Measurements from ENCODE around the gene PTPN3. TPM values are rescaled to one million over a fixed set of nuclear protein-coding genes. Genes with fewer than 3 reads are reported as not detected.

Gene PTPN3
- total and polyA plus RNA-seq, 9 of the 15 experiments (the other 6 are each of a cell fraction or from before 2014, with no cell fraction given) = 0.02 TPM; not detected in 8

DNA sequence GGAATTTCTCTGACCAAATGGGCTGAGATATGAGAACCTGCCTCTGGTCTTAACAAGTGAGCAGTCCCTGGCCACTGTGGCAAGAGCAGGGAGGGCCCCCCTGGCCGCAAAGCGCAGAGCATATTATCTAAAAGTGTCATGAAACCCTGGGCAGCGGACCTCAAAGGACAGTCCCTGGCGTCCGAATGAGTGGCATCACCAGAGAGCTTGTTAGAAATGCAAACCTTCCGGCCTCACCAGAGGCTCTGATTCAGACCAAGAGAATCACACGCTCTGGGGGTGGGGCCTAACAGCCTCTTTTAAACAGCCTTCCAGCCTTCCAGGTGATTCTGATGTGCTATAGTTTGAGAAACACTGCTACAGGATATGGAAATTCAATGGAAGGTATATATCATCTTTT is 10.9 kb downstream of the PTPN3 start:
- FAIRE-seq = no peak
- WGBS (ENCODE audit: insufficient coverage, low coverage, missing lambda C conversion rate) = 2% methylated on average over 7 of the region's 7 CpGs

More for the DNA sequence above, 10.9 kb downstream of the PTPN3 start:
- H3K4me1 ChIP-seq (replicated peaks in 1 of 2; ENCODE audit: control insufficient read depth in 2 of 2, insufficient read depth in 2 of 2, low read length in 2 of 2) = no peaks in the 10 kb centered on the region
- no peak overlapping the region for H3K9ac ChIP-seq (ENCODE audit: insufficient read depth in 1 of 2, low read depth in 2 of 2, low read length in 2 of 2)
- H3K4me3 ChIP-seq = no peak overlapping the region
- ChIA-PET CTCF (ENCODE audit: low intra/inter-chr PET ratio) (no interaction called here), POLR2A (no interaction called here)
- TF ChIP-seq SREBF2 (CRISPR knock-in tag; IDR thresholded peaks at IDR 0.05) (no peak), LARP7 (IDR thresholded peaks at IDR 0.05) (no peak), XRCC4 (IDR thresholded peaks at IDR 0.05; ENCODE audit: extremely low read depth, insufficient read depth, insufficient read length) (no peak), NCOA4 (IDR thresholded peaks at IDR 0.05; ENCODE audit: partially characterized antibody) (no peak), PHB2 (IDR thresholded peaks at IDR 0.05; ENCODE audit: low read depth) (no peak), ZNF695 (CRISPR knock-in tag; IDR thresholded peaks at IDR 0.05) (no peak), ZNF41 (CRISPR knock-in tag; conservative IDR thresholded peaks at IDR 0.05) (no peak), POLR2AphosphoS2 (IDR thresholded peaks at IDR 0.05; ENCODE audit: low read length) (no peak), BRD4 (IDR thresholded peaks at IDR 0.05) (no peak), SMARCC2 (IDR thresholded peaks at IDR 0.05; ENCODE audit: low read depth) (no peak), SRSF3 (IDR thresholded peaks at IDR 0.05; ENCODE audit: insufficient read depth, low read length) (no peak)
- TF ChIP-seq, protein P1, sequence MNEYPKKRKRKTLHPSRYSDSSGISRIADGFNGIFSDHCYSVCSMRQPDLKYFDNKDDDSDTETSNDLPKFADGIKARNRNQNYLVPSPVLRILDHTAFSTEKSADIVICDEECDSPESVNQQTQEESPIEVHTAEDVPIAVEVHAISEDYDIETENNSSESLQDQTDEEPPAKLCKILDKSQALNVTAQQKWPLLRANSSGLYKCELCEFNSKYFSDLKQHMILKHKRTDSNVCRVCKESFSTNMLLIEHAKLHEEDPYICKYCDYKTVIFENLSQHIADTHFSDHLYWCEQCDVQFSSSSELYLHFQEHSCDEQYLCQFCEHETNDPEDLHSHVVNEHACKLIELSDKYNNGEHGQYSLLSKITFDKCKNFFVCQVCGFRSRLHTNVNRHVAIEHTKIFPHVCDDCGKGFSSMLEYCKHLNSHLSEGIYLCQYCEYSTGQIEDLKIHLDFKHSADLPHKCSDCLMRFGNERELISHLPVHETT (CRISPR knock-in tag; conservative IDR thresholded peaks at IDR 0.05 in 1 of 2, IDR thresholded peaks at IDR 0.05 in 1 of 2) = no peak
- TF ChIP-seq, protein P2, sequence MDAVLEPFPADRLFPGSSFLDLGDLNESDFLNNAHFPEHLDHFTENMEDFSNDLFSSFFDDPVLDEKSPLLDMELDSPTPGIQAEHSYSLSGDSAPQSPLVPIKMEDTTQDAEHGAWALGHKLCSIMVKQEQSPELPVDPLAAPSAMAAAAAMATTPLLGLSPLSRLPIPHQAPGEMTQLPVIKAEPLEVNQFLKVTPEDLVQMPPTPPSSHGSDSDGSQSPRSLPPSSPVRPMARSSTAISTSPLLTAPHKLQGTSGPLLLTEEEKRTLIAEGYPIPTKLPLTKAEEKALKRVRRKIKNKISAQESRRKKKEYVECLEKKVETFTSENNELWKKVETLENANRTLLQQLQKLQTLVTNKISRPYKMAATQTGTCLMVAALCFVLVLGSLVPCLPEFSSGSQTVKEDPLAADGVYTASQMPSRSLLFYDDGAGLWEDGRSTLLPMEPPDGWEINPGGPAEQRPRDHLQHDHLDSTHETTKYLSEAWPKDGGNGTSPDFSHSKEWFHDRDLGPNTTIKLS (IDR thresholded peaks at IDR 0.05; ENCODE audit: borderline replicate concordance, low read depth) = no peak
- TF ChIP-seq, protein P3, sequence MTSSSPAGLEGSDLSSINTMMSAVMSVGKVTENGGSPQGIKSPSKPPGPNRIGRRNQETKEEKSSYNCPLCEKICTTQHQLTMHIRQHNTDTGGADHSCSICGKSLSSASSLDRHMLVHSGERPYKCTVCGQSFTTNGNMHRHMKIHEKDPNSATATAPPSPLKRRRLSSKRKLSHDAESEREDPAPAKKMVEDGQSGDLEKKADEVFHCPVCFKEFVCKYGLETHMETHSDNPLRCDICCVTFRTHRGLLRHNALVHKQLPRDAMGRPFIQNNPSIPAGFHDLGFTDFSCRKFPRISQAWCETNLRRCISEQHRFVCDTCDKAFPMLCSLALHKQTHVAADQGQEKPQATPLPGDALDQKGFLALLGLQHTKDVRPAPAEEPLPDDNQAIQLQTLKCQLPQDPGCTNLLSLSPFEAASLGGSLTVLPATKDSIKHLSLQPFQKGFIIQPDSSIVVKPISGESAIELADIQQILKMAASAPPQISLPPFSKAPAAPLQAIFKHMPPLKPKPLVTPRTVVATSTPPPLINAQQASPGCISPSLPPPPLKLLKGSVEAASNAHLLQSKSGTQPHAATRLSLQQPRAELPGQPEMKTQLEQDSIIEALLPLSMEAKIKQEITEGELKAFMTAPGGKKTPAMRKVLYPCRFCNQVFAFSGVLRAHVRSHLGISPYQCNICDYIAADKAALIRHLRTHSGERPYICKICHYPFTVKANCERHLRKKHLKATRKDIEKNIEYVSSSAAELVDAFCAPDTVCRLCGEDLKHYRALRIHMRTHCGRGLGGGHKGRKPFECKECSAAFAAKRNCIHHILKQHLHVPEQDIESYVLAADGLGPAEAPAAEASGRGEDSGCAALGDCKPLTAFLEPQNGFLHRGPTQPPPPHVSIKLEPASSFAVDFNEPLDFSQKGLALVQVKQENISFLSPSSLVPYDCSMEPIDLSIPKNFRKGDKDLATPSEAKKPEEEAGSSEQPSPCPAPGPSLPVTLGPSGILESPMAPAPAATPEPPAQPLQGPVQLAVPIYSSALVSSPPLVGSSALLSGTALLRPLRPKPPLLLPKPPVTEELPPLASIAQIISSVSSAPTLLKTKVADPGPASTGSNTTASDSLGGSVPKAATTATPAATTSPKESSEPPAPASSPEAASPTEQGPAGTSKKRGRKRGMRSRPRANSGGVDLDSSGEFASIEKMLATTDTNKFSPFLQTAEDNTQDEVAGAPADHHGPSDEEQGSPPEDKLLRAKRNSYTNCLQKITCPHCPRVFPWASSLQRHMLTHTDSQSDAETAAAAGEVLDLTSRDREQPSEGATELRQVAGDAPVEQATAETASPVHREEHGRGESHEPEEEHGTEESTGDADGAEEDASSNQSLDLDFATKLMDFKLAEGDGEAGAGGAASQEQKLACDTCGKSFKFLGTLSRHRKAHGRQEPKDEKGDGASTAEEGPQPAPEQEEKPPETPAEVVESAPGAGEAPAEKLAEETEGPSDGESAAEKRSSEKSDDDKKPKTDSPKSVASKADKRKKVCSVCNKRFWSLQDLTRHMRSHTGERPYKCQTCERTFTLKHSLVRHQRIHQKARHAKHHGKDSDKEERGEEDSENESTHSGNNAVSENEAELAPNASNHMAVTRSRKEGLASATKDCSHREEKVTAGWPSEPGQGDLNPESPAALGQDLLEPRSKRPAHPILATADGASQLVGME (CRISPR knock-in tag; IDR thresholded peaks at IDR 0.05) = no peak
- BruUV-seq (replicated peaks) = no TSS peak
- DNase-seq (ENCODE audit: extremely low read depth in 1 of 4, low spot score in 3 of 4) (no peak), ATAC-seq (no peak)
- H4K20me1 ChIP-seq (replicated peaks; ENCODE audit: control insufficient read depth, insufficient read depth, low read length) = 0 out of 2 replicates have a peak, but pooled peaks cover 3% of the 10 kb centered on the region
- H3K27ac ChIP-seq (ENCODE audit: extremely low read depth, low read depth, low read length) = no peak overlapping the region
- H2AFZ ChIP-seq (ENCODE audit: low read depth, low read length) = no peak overlapping the region
- H3K4me2 ChIP-seq (ENCODE audit: insufficient read depth, low read length) = no peak overlapping the region
- H3K9me3 ChIP-seq (replicated peaks; ENCODE audit: control insufficient read depth, insufficient read depth, low read depth, low read length) = no peaks in the 10 kb centered on the region
- in situ Hi-C loops (cut with MboI) = no loop called here
- peaks cover 4 to 53% of the 10 kb centered on the region in 2 experiments; a peak in 4 of 5 replicates for H3K27me3 ChIP-seq (ENCODE audit: control insufficient read depth in 2 of 2, insufficient read depth in 2 of 2, low read length in 2 of 2)
- H3K9me1 ChIP-seq (ENCODE audit: control insufficient read depth, insufficient read depth, low read length) = no peaks in the 10 kb centered on the region
- intact Hi-C loops (cut with micrococcal nuclease) = no loop called here
- no peaks in the 10 kb centered on the region for H3K36me3 ChIP-seq (ENCODE audit: control insufficient read depth, insufficient read depth, low read length)
- no peaks in the 10 kb centered on the region for H3K79me2 ChIP-seq (ENCODE audit: control insufficient read depth, insufficient read depth, low read length)
